GM19438 (cell line): ENCODE results near the gene SH3BP1.
"Not testable (repeated sequence)": the region's sequence is repeated elsewhere in the genome, so short reads cannot be mapped to it uniquely, and the experiment has no call there.

ENCODE experiments used
- ATAC-seq: cut with Tn5 transposase; IDR thresholded peaks from one replicate; pipeline ENCODE4 v1.9.1; 2021; ENCODE audit warnings: low read depth; ENCODE audit not compliant: unreplicated experiment

Gene SH3BP1

GRCh38 chr22:37633089-37633624 is 6.3 kb upstream of the SH3BP1 start:
- peak; percentile 55 for ATAC-seq

- ATAC-seq = peak; percentile 46
Observed at GRCh38 chr22:37633625-37634416, 5.6 kb upstream of the SH3BP1 start.

DNA sequence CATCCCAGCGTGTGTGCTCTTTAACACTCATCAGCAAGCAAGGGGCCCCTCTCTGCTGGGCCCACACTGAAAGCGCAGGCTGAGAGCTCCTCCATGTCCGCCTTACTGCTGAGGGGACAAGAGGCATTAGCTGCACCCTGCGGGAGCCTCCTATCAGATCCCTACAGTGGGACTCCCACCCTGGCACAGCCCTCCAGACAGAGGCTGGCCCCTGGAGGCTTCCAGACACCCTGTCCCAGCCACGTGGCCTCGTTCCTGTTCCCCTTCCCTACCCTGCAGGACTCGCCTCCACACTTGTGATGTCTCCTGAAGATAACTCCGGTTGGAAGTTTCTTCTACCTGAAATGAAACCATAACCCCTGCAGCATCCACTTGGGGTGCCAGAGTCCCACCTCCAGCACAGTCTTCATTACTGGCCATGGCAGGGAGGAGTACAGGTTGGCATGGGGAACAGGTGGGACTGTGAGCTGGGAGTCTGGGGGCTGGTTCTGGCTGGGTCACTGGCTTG is 5.0 kb upstream of the SH3BP1 start:
- ATAC-seq = no peak

GRCh38 chr22:37635157-37635556 is 4.3 kb upstream of the SH3BP1 start:
- no peak for ATAC-seq

DNA sequence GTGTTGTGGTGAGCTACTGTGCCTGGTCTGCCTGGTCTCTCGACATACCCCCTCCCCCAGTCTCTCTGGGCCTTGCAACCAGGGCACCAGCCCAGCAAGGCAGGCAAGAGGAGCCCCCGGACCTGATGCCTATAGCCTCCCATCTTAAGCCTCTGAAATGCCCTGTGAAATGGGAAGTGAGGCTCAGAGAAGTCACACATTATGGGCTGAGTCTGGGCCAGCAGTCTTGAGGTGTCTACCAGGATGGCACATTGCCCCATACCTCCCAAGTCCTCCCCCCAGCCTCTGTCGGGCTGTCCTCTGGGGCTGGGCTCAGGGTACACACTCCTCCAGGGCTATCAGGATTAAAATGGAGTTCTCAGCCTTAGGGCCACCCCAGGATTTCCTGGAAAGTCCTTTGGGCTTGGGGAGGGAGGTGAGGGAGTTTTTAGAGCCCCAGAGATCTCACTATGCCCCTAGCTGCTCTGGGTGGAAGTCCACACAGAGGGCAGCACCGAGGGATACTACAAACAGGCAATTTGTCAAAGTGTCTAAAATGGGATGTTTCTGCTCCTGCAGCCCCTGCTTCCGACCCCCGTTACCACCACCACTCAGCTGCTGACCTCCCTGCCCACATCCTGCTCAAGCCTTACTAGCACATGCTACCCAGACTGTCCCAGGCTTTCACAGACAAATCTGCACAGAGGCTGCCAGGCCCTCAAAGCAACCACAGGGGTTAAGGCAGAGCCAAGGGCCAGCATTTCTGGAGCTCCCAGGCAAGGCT is 3.1 kb upstream of the SH3BP1 start:
- no peak for ATAC-seq

GRCh38 chr22:37636949-37637273 is 2.6 kb upstream of the SH3BP1 start:
- no peak for ATAC-seq

GRCh38 chr22:37638391-37639069 is 939 bp upstream of the SH3BP1 start:
- ATAC-seq = no peak

- no peak for ATAC-seq
Observed at GRCh38 chr22:37639771-37640590, 512 bp downstream of the SH3BP1 start.

DNA sequence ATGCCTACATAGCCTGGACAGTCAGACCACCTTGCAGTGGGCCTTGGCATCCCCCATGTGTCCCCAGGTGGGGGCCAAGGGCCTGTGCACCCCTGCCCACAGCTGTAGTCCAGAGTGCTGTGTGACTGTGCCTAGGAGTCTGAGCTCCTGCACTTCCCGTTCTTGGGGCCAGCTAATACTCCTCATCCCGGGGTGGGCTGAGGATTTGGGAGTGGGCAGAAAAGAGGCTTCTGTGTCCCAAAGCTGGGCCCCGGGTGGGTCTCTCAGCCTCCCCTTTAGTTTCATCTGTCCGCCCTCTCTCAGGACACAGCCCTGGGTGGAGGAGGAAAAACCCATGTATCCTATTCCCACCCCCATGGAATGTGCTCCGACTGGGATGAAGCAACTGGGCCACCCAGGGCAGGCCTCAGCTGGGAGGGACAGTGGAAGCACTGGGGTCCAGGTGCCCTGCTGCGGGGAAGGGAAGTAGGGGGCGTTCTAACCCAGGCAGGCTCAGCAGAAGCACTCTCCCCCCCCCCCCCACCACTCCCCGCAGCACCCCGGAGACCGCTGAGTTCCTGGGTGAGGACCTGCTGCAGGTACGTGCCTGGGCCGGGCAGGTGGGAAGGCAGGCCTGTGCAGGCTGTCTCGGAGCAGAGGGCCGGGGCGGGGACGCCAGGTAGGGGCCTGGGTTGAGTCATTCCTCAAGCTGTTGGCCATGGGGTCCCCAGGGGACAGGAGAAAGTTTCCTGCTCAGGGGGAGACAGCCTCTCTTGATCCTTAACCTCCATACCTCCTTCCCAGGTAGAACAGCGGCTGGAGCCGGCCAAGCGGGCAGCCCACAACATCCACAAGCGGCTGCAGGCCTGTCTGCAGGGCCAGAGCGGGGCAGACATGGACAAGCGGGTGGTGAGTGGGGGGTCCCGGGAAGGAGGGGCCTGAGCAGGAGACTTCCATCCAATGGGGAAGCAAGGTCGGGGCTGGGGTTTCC is 1.4 kb downstream of the SH3BP1 start:
- no peak for ATAC-seq

- no peak for ATAC-seq
Observed at GRCh38 chr22:37641561-37641949, 2.1 kb downstream of the SH3BP1 start.

DNA sequence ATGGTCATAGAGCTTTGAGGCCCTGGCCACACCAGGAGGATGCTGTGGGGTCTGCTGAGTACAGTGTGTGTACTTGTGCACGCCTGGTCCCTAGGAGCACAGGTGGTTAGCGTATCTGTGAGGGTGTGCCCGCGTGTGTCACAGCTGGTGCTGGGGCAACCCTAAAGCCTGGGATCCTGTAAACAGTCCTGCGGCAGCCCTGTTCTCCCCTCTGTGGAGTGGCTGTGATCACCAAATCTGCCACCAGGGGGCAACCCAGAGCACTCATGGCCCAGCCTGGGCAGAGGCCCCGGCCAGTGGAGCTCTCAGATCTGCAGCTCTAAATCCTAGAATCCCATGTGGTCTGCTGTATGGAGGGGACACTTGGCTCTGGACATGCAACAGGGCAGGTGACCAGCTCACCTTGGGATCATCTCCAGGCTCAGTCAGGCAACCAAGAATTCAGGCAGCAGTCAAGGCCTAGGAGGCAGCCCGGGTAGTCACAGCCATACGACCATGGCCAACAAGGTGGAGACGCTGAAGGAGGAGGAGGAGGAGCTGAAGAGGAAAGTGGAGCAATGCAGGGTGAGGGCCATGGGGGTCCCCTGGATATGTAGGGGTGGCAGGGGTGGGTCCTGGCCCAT is 3.9 kb downstream of the SH3BP1 start:
- no peak for ATAC-seq

GRCh38 chr22:37647317-37647716 is 7.8 kb downstream of the SH3BP1 start:
- ATAC-seq = no peak

DNA sequence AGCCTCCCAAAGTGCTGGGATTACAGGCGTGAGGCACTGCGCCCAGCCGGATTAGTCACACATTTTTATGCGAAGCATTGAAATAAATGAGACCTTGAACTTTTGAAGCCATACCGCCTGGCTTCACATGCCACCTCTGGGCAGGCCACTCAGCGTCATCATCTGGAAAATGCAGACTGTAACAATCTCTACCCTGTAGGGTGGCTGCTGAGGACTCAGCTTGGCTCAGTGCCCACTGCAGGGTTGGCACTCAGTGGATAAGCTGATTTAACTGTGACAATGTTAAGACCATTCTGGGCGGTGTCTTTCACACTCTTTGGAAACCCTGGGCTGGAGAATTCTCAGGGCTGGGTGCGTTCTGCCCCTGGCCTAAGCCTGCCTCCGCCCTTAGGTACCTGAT is 8.5 kb downstream of the SH3BP1 start:
- ATAC-seq = no peak

DNA sequence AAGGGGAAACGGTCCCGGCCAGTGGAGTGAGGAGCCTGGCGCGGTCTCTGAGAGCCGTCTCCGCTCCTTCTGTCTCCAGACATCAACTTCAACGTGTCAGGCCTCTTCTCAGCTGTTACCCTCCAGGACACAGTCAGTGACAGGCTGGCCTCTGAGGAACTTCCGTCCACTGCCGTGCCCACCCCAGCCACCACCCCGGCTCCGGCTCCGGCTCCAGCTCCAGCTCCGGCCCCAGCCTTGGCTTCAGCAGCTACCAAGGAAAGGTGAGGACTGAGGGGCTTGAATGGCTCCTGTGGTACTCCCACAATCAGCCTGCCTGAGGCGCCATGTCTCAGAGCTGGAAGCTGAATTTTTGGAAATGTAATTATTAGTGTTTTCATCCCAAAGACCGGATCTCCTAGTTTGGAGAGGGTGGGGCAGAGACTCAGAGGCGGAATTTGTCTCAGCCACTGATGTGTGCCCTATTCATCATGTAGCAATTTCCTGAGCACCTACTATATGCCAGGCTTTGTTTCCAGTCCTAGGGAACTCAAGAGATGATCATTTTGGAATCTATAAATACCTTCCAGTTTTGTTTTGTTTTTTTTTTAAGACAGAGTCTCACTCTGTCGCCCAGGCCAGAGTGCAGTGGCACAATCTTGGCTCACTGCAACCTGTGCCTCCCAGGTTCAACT is 11.1 kb downstream of the SH3BP1 start:
- ATAC-seq = no peak

GRCh38 chr22:37654563-37655251 is 15.2 kb downstream of the SH3BP1 start:
- ATAC-seq = no peak

GRCh38 chr22:37655252-37655563 is 15.7 kb downstream of the SH3BP1 start:
- no peak for ATAC-seq

GRCh38 chr22:37656583-37656982 is 17.1 kb downstream of the SH3BP1 start:
- ATAC-seq = not testable (repeated sequence)
